GM10266 (cell line): ENCODE results near the gene CD79A.
A peak's percentile ranks its signal among the peaks of the same experiment; 100 is the strongest.

Experiments
- DNase-seq: peaks from one replicate; pipeline ENCODE4 v3.0.0; 2012; ENCODE audit errors: extremely low spot score
- CTCF ChIP-seq: IDR thresholded peaks from 2 replicates; pipeline ENCODE4 v1.5.1; 2012; ENCODE audit warnings: mild to moderate bottlenecking, low read depth; ENCODE audit not compliant: control insufficient read depth, insufficient read depth; ENCODE audit errors: missing control alignments

CD79A gene

GRCh38 chr19:41926028-41926762 lies 49.1 kb downstream of the CD79A start:
- DNase-seq, result no peak
- no peak for TF ChIP-seq CTCF

- TF ChIP-seq CTCF, result no peak
- no peak for DNase-seq
These were observed 49.9 kb downstream of the CD79A start for GRCh38 chr19:41926763-41927496.

GRCh38 chr19:41927497-41928192 lies 50.6 kb downstream of the CD79A start:
- TF ChIP-seq CTCF, result no peak
- DNase-seq, result peak; percentile 75

- TF ChIP-seq CTCF, result peak; percentile 17
- peak; percentile 77 for DNase-seq
These were observed 51.2 kb downstream of the CD79A start, which contains the start of gene ERFL for GRCh38 chr19:41928221-41928683. Gene ERFL (minus strand): TSS chr19:41928449. CDS start chr19:41912919, 15,530 bp downstream.

GRCh38 chr19:41928754-41929535 lies 51.9 kb downstream of the CD79A start:
- no peak for DNase-seq
- no peak for TF ChIP-seq CTCF

GRCh38 chr19:41929536-41930071 lies 52.5 kb downstream of the CD79A start:
- no peak for TF ChIP-seq CTCF
- DNase-seq, result no peak
